GM19025 (cell line): Measurements from ENCODE around the gene PLEKHO1.

Source experiments
- ATAC-seq: cut with Tn5 transposase; IDR thresholded peaks from one replicate; pipeline ENCODE4 v1.9.1; 2021; ENCODE audit warnings: mild to moderate bottlenecking, low read depth, moderate library complexity; ENCODE audit not compliant: unreplicated experiment

PLEKHO1 gene

GRCh38 chr1:150148837-150149270 is 862 bp upstream of the PLEKHO1 start:
- ATAC-seq: no peak

GRCh38 chr1:150150133-150151021 is 661 bp downstream of the PLEKHO1 start:
- ATAC-seq: no peak

GRCh38 chr1:150151291-150152181 is 1.8 kb downstream of the PLEKHO1 start:
- no peak for ATAC-seq

GRCh38 chr1:150152182-150152536 is 2.4 kb downstream of the PLEKHO1 start:
- ATAC-seq: no peak

DNA sequence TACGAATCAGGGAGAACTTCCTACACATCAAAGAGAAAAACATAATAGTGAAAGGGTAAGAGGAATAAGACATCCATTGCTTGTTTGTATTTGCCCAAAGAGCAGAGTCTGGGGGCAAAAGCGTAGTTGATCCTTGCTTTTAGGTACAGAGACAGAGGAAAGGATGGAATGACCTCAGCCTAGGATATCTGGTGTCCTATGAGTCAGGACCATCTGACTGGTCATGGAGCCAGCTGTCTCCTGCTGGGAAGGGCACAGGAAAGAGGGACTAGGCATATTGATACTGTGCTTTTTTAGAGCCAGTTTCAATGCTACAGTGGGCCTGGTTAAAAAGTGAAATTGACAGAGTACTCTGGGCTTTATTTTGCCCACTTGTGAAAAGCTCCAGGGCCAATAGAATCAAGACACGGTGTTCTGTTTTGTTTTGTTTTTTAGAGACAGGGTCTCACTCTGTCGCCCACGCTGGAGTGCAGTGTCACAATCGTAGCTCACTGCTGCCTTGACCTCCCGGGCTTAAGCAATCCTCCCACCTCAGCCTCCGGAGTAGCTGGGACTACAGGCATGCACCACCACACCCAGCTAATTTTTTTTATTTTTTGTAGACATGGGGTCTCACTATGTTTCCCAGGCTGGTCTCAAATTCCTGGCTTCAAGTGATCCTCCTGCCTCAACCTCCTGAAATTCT is 3.2 kb downstream of the PLEKHO1 start:
- ATAC-seq: no peak

GRCh38 chr1:150154143-150154542 is 4.4 kb downstream of the PLEKHO1 start:
- ATAC-seq: no peak

GRCh38 chr1:150155413-150156071 is 5.8 kb downstream of the PLEKHO1 start:
- no peak for ATAC-seq

GRCh38 chr1:150156868-150157603 is 7.3 kb downstream of the PLEKHO1 start:
- ATAC-seq: no peak

GRCh38 chr1:150159550-150159949 is 9.8 kb downstream of the PLEKHO1 start:
- no peak for ATAC-seq

GRCh38 chr1:150160964-150161621 is 11.4 kb downstream of the PLEKHO1 start:
- no peak for ATAC-seq

DNA sequence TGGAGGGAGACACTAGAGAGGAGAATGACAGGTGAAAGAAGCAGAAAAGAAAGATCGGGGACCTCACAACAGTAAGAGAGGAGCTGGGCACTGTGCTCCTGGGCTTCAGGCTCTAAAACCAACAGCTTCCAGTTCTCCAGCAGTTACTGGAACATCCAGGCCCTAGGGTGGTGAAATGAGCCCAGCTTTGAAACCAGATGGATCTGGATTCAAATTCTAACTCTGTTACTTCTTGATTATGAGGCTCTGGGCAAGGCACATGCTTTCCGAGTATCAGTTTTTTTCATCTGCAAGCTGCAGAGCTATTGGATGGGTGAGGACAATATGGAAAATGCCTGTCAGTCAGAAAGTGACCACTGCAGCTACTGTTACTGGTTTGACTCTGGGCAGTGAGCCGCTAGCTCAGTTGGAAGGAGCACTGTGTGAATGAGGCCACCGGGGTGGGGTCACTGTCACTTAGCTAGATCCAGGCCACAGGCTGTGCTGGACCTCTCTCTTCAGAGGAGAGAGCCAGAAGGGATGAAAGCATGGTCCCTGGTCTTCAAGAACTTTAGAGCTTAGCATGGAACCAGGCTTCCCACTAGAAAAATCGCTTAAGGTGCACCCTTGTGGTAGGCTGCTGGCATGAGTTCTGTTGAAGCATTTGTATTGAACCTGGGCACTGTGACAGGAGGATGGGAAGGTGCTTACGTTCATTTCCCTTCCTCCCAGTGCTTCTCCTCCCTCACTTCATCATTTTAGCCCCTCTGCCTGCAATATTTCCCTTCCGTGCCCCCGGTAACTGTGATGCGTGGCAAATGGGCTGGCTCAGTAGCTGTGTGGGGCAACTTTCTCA is 12.2 kb downstream of the PLEKHO1 start:
- ATAC-seq: no peak

- ATAC-seq: no peak
These were observed 12.8 kb downstream of the PLEKHO1 start for GRCh38 chr1:150162582-150162861.

- ATAC-seq: peak; percentile 52
These were observed 13.4 kb downstream of the PLEKHO1 start for GRCh38 chr1:150162862-150163706.

DNA sequence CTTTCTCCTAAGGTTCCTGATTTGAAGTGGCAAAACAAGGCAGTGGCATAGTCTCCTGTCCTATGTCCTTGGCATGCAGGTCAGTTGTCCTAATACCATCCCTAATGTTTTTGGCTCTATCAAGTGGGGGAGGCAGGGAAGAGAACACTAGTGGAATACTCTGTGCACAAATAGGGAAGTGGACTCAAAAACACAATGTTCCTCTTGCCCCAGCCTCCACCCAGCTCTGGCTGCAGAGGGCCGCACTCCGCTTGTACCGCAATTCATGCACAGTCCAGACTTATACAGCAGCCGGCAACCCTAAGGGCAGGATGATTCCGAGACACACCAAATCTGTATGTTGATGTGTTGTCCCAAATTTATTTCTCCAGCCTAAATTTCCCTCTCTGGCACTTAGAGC is 14.5 kb downstream of the PLEKHO1 start:
- no peak for ATAC-seq

DNA sequence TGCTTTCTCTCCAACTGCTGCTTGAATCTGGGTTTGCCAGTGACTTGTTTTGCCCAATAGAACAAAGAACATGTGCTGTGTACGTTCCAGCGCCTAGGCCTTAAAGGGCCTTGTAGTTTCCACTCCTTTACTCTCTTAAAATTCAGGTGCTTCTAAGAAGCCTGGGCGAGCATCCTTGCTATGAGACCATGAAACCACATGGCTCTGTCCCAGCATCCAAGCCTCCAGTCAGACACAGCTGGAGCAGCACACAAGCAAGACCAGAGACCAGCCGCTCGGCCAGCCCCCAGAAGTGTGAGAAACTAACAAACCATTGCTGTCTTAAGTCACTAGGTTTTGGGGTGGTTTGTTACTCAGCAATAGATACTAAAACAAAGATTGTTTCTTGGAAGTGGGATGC is 15.1 kb downstream of the PLEKHO1 start:
- ATAC-seq: no peak

DNA sequence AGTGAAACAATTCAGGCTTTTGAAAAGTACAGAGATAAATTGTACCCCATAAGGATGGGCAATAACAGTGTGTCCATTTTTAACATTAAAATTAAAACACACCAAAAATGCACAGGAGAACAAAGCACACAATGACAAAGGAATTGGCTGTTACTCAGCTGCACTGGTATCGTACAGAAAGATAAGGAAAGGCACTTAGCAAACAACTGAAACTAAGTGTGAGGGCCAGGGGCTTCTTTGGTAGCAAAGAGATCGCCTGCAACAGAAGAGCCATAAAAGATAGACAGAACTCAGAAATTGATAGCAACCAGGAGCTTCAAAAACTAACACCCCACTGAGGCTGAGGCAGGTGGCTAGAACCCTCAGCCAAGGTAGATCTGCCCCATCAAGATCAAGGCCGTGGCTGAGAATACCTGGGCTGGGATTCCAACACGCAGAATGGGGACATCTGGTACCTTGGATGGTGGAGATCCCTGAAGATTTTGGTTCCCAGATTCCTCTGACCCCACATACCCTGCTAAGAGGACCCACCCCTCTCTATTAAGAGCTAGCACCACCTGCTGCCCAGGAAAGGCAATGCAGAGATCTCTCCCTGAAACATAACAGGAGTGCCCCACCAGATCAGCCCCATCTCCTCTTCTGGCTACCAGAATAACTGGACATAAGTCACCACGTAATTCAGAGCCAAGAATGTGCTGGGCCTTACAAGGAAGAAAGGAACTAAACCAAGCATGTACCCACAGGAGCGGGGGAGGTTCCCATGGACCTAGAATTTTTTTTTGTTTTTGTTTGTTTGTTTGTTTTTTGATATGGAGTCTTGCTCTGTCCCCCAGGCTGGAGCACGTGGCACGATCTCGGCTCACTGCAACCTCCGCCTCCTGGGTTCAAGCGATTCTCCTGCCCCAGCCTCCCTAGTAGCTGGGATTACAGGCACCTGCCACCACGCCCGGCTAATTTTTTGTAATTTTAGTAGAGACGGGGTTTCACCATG is 16.2 kb downstream of the PLEKHO1 start:
- no peak for ATAC-seq
